Right renal pelvis (tissue), 4 donors: ENCODE measurements around the gene DPP10. TPM values are rescaled to one million over a fixed set of nuclear protein-coding genes. Genes with fewer than 3 reads are reported as not detected.
"Not testable (repeated sequence)": the region's sequence is repeated elsewhere in the genome, so short reads cannot be mapped to it uniquely, and the experiment has no call there.

Source experiments
- DNase-seq, 4 donors: peaks; one replicate each; pipeline ENCODE4 v3.0.0-alpha.2; 2013; ENCODE audit warnings: low read depth in 4 of 4, low spot score in 3 of 4, missing footprints in 1 of 4
- polyA plus RNA-seq, 4 donors: library from polyadenylated mRNA; unstranded; fragments of 120-200 nt; gene quantifications; one replicate each; pipeline ENCODE4 v1.2.1, GENCODE V29; 2013; ENCODE audit not compliant: insufficient read length in 4 of 4

The DPP10 gene
- polyA plus RNA-seq, 4 donors = 9.8 to 14.6 (median 12.7) TPM

GRCh38 chr2:114499101-114499500 is 56.7 kb downstream of the DPP10 start:
- no peak for DNase-seq

GRCh38 chr2:114507744-114508143 is 65.3 kb downstream of the DPP10 start:
- no peak for DNase-seq

GRCh38 chr2:114515882-114516281 is 73.4 kb downstream of the DPP10 start:
- no peak for DNase-seq

GRCh38 chr2:114517580-114517979 is 75.1 kb downstream of the DPP10 start:
- no peak for DNase-seq

GRCh38 chr2:114518738-114519137 is 76.3 kb downstream of the DPP10 start:
- DNase-seq = no peak

- not testable (repeated sequence) for DNase-seq
Measured at GRCh38 chr2:114522612-114523011, 80.2 kb downstream of the DPP10 start.

- DNase-seq = no peak
Measured at GRCh38 chr2:114525955-114526354, 83.5 kb downstream of the DPP10 start.

- no peak for DNase-seq
Measured at GRCh38 chr2:114526841-114527240, 84.4 kb downstream of the DPP10 start.

GRCh38 chr2:114527330-114527983 is 85.0 kb downstream of the DPP10 start:
- DNase-seq = no peak

- DNase-seq = no peak
Measured at GRCh38 chr2:114534116-114535084, 92.0 kb downstream of the DPP10 start.

GRCh38 chr2:114537777-114538176 is 95.3 kb downstream of the DPP10 start:
- DNase-seq = no peak

- DNase-seq = no peak
Measured at GRCh38 chr2:114542695-114543094, 100.3 kb downstream of the DPP10 start.

- DNase-seq = peak in 3 of 4 donors; percentile 26 to 54 (median 27)
Measured at GRCh38 chr2:114543236-114543766, 100.9 kb downstream of the DPP10 start.

GRCh38 chr2:114545052-114545451 is 102.6 kb downstream of the DPP10 start:
- DNase-seq = no peak

GRCh38 chr2:114546531-114546930 is 104.1 kb downstream of the DPP10 start:
- DNase-seq = no peak

GRCh38 chr2:114548151-114548550 is 105.7 kb downstream of the DPP10 start:
- no peak for DNase-seq

- DNase-seq = no peak
Measured at GRCh38 chr2:114550364-114550763, 107.9 kb downstream of the DPP10 start.

- peak; percentile 25 to 48 (median 41) for DNase-seq
Measured at GRCh38 chr2:114550895-114551793, 108.7 kb downstream of the DPP10 start.

- DNase-seq = no peak
Measured at GRCh38 chr2:114553027-114553426, 110.6 kb downstream of the DPP10 start.

GRCh38 chr2:114569166-114569565 is 126.7 kb downstream of the DPP10 start:
- DNase-seq = no peak
